Fibroblast of lung (primary cell): ENCODE measurements around the gene C17orf67.

ENCODE experiments used
- CTCF ChIP-seq, 2 donors: IDR thresholded peaks in 1 of 2; conservative IDR thresholded peaks in 1 of 2; 1 replicate in 1 of 2; 2 replicates in 1 of 2; pipeline ENCODE4 v1.5.1; 2011 to 2012; ENCODE audit warnings: low read length in 2 of 2, control low read depth in 1 of 2, inconsistent platforms in 1 of 2, low read depth in 1 of 2, mild to moderate bottlenecking in 1 of 2
- EZH2 ChIP-seq: IDR thresholded peaks from 2 replicates; pipeline ENCODE4 v1.5.1; 2012; ENCODE audit warnings: low read length, control low read depth, mild to moderate bottlenecking; ENCODE audit errors: missing control alignments

DNA sequence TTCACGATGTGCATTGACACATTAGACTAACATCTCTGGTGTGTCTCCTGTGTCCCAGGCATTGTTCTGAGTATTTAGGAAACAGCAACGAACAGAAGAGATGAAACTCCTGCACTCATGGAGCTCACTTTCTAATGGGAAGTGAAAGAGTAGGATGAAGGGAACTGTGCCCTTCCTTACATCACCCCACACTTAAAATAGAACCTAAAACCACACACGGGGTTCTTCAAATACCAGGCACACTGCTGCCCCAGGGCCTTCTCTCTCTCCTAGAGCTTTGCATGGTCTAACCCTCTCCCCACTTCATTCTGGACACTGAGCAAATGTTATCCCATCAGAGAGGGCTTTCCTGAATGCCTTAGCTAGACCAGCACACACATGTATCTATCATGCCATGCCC, 46.4 kb upstream of the C17orf67 start:
- TF ChIP-seq CTCF (conservative IDR thresholded peaks at IDR 0.05 in 1 of 2, IDR thresholded peaks at IDR 0.05 in 1 of 2; ENCODE audit: low read depth in 1 of 2, low read length in 2 of 2) (no peak), EZH2 (no peak)
